ENCODE data around the gene SEMA5B. TPM values are rescaled to one million over a fixed set of nuclear protein-coding genes. Genes with fewer than 3 reads are reported as not detected.

SEMA5B gene
- total RNA-seq, 1 experiment from 2014 or later: 9.4 TPM

GRCh38 chr3:122947196-122947595 lies 80.4 kb downstream of the SEMA5B start:
- H3K27ac Mint-ChIP-seq: peak overlapping the region in 1 of 3 experiments; percentile 88; a peak in 1 of 7 replicates
- no CpG with 5 or more reads among the region's 7 CpGs for WGBS (ENCODE audit: extremely low coverage, insufficient read length, low lambda C conversion rate)

More at GRCh38 chr3:122947196-122947595, 80.4 kb downstream of the SEMA5B start:
- H4K20me1 ChIP-seq (ENCODE audit: control insufficient read depth, insufficient read depth, insufficient read length): no peaks in the 10 kb centered on the region
- no peaks in the 10 kb centered on the region for H3K23me2 ChIP-seq (ENCODE audit: insufficient read length, low read depth, low read length, poor library complexity, severe bottlenecking)
- H2AFZ ChIP-seq (ENCODE audit: low read length): no peak overlapping the region
- no peak for DNase-seq
- H3K79me2 ChIP-seq (ENCODE audit: insufficient read depth, low read length): no peaks in the 10 kb centered on the region
- H3K18ac ChIP-seq (ENCODE audit: insufficient read length, low read depth, low read length): no peak overlapping the region
- Mint-ChIP-seq H3K27me3 (ENCODE audit: low read depth) (peaks cover 21% of the 10 kb centered on the region), H3K4me3 (no peak overlapping the region), H3K9me3 (no peaks in the 10 kb centered on the region), H3K36me3 (ENCODE audit: insufficient read depth in 1 of 3, low read depth in 3 of 3) (peaks cover 0 to 9% (median 0%) of the 10 kb centered on the region in 3 experiments; a peak in 4 of 7 replicates), H3K4me1 (peaks cover 19 to 37% of the 10 kb centered on the region in 2 experiments)
- no peak overlapping the region for H3K4me2 ChIP-seq (ENCODE audit: insufficient read depth, insufficient read length, low read length)
- H2BK120ac ChIP-seq (ENCODE audit: low read depth, low read length, poor library complexity, severe bottlenecking): no peak overlapping the region
- no peak overlapping the region for H2BK12ac ChIP-seq (ENCODE audit: insufficient read length, low read depth, low read length)
- H3K27ac ChIP-seq (ENCODE audit: insufficient read length, low read depth, low read length): no peak overlapping the region
- H2BK20ac ChIP-seq (ENCODE audit: low read depth, low read length, poor library complexity, severe bottlenecking): no peak overlapping the region
- H2BK5ac ChIP-seq (ENCODE audit: insufficient read length, low read length): no peak overlapping the region
- H3K79me1 ChIP-seq (ENCODE audit: insufficient read depth, low read depth, low read length, poor library complexity, severe bottlenecking): no peaks in the 10 kb centered on the region
- no peak overlapping the region for H4K5ac ChIP-seq (ENCODE audit: insufficient read length, low read depth, low read length)
- no peak overlapping the region for H3K14ac ChIP-seq (ENCODE audit: insufficient read depth, low read length)
- H3T11ph ChIP-seq (ENCODE audit: low read length): no peak overlapping the region
- no peak overlapping the region for H2AK5ac ChIP-seq (ENCODE audit: insufficient read length, low read length)
- no peaks in the 10 kb centered on the region for H3K4me1 ChIP-seq (ENCODE audit: insufficient read depth, low read length)
- H3K9ac ChIP-seq (ENCODE audit: extremely low read depth, insufficient read length, low read length): no peak overlapping the region
- H4K91ac ChIP-seq (ENCODE audit: insufficient read length, low read depth, low read length): no peak overlapping the region
- H4K8ac ChIP-seq (replicated peaks; ENCODE audit: insufficient read length, low read depth, low read length): no peak overlapping the region
- no peak for TF ChIP-seq CTCF (conservative IDR thresholded peaks at IDR 0.05)
- no peaks in the 10 kb centered on the region for H3K9me3 ChIP-seq (ENCODE audit: control insufficient read depth, low read depth, low read length)
- H2BK15ac ChIP-seq (ENCODE audit: low read depth, low read length): no peak overlapping the region
- no peaks in the 10 kb centered on the region; the same call in 1 of the 2 replicates for H3K27me3 ChIP-seq (ENCODE audit: insufficient read depth, low read length)
- H3K56ac ChIP-seq (ENCODE audit: insufficient read length, low read depth, low read length): no peak overlapping the region
- H3K4ac ChIP-seq (ENCODE audit: low read depth, low read length): no peak overlapping the region
- H3K23ac ChIP-seq (ENCODE audit: insufficient read length, low read depth, low read length): no peak overlapping the region

Measured in H9 (cell line).